Measurements from ENCODE around the gene VASH2. TPM values are rescaled to one million over a fixed set of nuclear protein-coding genes. Genes with fewer than 3 reads are reported as not detected.

VASH2 gene
- total RNA-seq, 1 experiment from 2014 or later = 3.3 TPM

DNA sequence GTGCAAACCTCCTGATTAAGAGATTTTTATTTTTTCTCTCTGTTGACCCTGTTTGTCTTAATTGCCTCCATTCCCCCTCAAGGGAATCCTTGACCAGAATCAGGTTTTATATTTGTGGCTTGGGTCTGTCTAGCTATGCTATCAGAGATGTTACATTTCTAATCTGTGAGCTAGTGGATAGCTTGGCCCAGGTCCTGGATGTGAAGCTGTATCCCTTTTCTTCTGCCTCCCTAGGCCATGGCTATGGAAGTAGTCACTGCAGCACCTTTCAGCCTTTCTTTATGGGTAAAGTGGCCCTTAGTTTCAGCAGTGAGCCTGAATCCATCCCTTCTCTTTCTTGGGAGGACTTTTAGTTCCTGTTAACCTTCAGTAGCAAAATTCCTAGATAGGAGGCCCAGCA, 82.3 kb downstream of the VASH2 start:
- no peak for DNase-seq (ENCODE audit: low read depth)

DNA sequence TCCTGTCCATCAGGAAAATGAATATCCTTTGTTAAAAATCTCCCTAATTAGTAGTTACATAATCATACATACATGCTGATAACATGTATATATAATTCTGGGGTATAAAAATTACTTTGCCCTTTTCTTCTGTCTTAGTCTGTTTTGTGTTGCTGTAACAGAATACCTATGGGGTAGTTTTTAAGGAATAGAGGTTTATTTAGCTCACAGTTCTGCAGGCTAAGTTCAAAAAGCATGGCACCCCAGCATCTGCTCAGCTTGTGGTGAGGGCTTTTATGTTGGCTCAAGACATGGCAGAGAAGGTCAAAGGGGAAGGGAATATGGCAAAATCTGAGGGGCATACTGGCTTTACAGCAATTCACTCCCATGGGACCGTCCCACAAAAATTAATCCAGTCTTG, 84.4 kb downstream of the VASH2 start:
- DNase-seq (ENCODE audit: low read depth) = no peak

DNA sequence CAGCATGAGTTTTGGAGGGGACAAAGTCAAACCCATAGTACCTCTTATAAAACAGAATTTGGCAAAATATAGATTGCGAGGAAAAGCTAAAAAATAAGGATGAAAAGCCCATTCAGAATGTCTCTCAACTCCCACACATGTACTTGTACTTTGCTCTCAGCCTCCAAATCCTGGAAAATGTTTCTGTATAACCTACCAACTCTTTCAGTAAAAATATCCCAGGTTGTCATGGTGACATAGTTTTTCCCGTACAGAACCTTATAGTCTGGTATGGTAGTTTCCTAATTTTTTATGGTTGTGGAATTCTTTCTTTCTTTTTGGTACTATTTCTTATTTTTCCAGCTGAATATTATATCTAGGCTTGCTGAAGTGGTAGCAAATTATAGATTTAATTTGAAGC, 85.2 kb downstream of the VASH2 start:
- no peak for DNase-seq (ENCODE audit: low read depth)

Other genes starting within 250 kb of the VASH2 start
- 36.2 and 55.0 TPM in 2 replicates for gene NSL1, start 158.8 kb upstream of the VASH2 start, total RNA-seq (2014; rRNA removed)
- gene TATDN3, start 158.6 kb upstream of the VASH2 start, total RNA-seq (2014; rRNA removed) = 19.1 and 24.1 TPM in 2 replicates
- not detected in 2 replicates for gene SPATA45, start 102.9 kb upstream of the VASH2 start, total RNA-seq (2014; rRNA removed)
- gene FLVCR1, start 92.3 kb upstream of the VASH2 start, total RNA-seq (2014; rRNA removed) = 4.5 and 6.0 TPM in 2 replicates
- gene ANGEL2, start 65.3 kb downstream of the VASH2 start, total RNA-seq (2014; rRNA removed) = 57.3 and 58.1 TPM in 2 replicates
- gene RPS6KC1, start 100.7 kb downstream of the VASH2 start, total RNA-seq (2014; rRNA removed) = 21.6 and 24.3 TPM in 2 replicates

Data from LHCN-M2 (cell line).